HL-60 (cell line): ENCODE data around the gene KLF18.

ENCODE experiments used
- DNase-seq, 2 experiments: peaks; one replicate each; pipeline ENCODE4 v3.0.0-alpha.2; 2010 to 2020; ENCODE audit warnings: low read depth in 1 of 2, low spot score in 1 of 2
- H3K27ac ChIP-seq: fragments of 250-450 bp; sonication (Bioruptor Pico); replicated peaks from 2 replicates; pipeline ENCODE4 v1.5.1; 2020; ENCODE audit warnings: mild to moderate bottlenecking, moderate library complexity
- H3K27me3 ChIP-seq: fragments of 250-450 bp; sonication (Bioruptor Pico); 2 replicates; pipeline ENCODE4 v1.5.1; 2021; ENCODE audit warnings: mild to moderate bottlenecking, moderate library complexity; ENCODE audit not compliant: insufficient read depth, poor library complexity, severe bottlenecking
- H3K4me3 ChIP-seq: replicated peaks from 2 replicates; pipeline ENCODE4 v1.5.1; 2011; ENCODE audit warnings: mild to moderate bottlenecking, control low read depth, low read length; ENCODE audit not compliant: insufficient read depth
- CTCF ChIP-seq: IDR thresholded peaks from one replicate; pipeline ENCODE4 v1.5.1; 2011; ENCODE audit warnings: low read length, control low read depth, inconsistent platforms; ENCODE audit not compliant: insufficient read depth
- GABPA ChIP-seq: IDR thresholded peaks from 2 replicates; pipeline ENCODE4 v1.6.1; 2012; ENCODE audit warnings: low read depth
- POLR2AphosphoS5 ChIP-seq: IDR thresholded peaks from 2 replicates; pipeline ENCODE4 v1.6.1; 2012; ENCODE audit warnings: low read depth
- REST ChIP-seq: IDR thresholded peaks from 2 replicates; pipeline ENCODE4 v1.6.1; 2012; ENCODE audit warnings: low read depth; ENCODE audit not compliant: insufficient replicate concordance
- SPI1 ChIP-seq: IDR thresholded peaks from 2 replicates; pipeline ENCODE4 v1.6.1; 2012; ENCODE audit warnings: low read depth, mild to moderate bottlenecking, borderline replicate concordance

The KLF18 gene

GRCh38 chr1:44138239-44138638 is 3.2 kb downstream of the KLF18 start:
- no peak for DNase-seq
- Histone ChIP-seq H3K27ac (no peak overlapping the region), H3K27me3 (no peaks in the 10 kb centered on the region), H3K4me3 (no peak overlapping the region)
- TF ChIP-seq CTCF (no peak), REST (no peak), GABPA (no peak), POLR2AphosphoS5 (no peak), SPI1 (no peak)

GRCh38 chr1:44135886-44136285 is 5.5 kb downstream of the KLF18 start:
- Histone ChIP-seq H3K27me3 (no peaks in the 10 kb centered on the region), H3K27ac (no peak overlapping the region), H3K4me3 (no peak overlapping the region)
- DNase-seq, result no peak
- no peak for TF ChIP-seq REST
- TF ChIP-seq POLR2AphosphoS5, result no peak
- no peak for TF ChIP-seq CTCF
- TF ChIP-seq SPI1, result no peak
- no peak for TF ChIP-seq GABPA

GRCh38 chr1:44134071-44134920 is 7.1 kb downstream of the KLF18 start:
- Histone ChIP-seq H3K4me3 (no peak overlapping the region), H3K27ac (no peak overlapping the region), H3K27me3 (no peaks in the 10 kb centered on the region)
- no peak for DNase-seq
- TF ChIP-seq POLR2AphosphoS5 (no peak), REST (no peak), CTCF (no peak), GABPA (no peak), SPI1 (no peak)
